Stomach smooth muscle (tissue), 2 donors: ENCODE measurements around the gene LYPD6.

Experiments
- H3K27ac ChIP-seq: one replicate; pipeline ENCODE4 v1.7.0; 2013; ENCODE audit warnings: mild to moderate bottlenecking, low read length, inconsistent platforms
- H3K27me3 ChIP-seq, 2 donors: one replicate each; pipeline ENCODE4 v1.7.0; 2013; ENCODE audit warnings: low read length in 2 of 2; ENCODE audit not compliant: insufficient read depth in 2 of 2, control insufficient read depth in 1 of 2
- H3K36me3 ChIP-seq, 2 donors: one replicate each; pipeline ENCODE4 v1.7.0; 2013; ENCODE audit warnings: low read length in 2 of 2; ENCODE audit not compliant: control insufficient read depth in 2 of 2, insufficient read depth in 2 of 2
- H3K4me1 ChIP-seq: one replicate; pipeline ENCODE4 v1.7.0; 2013; ENCODE audit warnings: low read length; ENCODE audit not compliant: control insufficient read depth, insufficient read depth
- H3K4me3 ChIP-seq, 2 donors: one replicate each; pipeline ENCODE4 v1.7.0; 2013; ENCODE audit warnings: low read length in 2 of 2
- H3K9ac ChIP-seq, 2 donors: one replicate each; pipeline ENCODE4 v1.7.0; 2013; ENCODE audit warnings: low read length in 2 of 2, mild to moderate bottlenecking in 1 of 2
- H3K9me3 ChIP-seq, 2 donors: one replicate each; pipeline ENCODE4 v1.7.0; 2013; ENCODE audit warnings: low read length in 2 of 2; ENCODE audit not compliant: control insufficient read depth in 2 of 2
- donor health status: healthy.
- donor health status: Pancreatic carcinoma.

LYPD6 gene

DNA sequence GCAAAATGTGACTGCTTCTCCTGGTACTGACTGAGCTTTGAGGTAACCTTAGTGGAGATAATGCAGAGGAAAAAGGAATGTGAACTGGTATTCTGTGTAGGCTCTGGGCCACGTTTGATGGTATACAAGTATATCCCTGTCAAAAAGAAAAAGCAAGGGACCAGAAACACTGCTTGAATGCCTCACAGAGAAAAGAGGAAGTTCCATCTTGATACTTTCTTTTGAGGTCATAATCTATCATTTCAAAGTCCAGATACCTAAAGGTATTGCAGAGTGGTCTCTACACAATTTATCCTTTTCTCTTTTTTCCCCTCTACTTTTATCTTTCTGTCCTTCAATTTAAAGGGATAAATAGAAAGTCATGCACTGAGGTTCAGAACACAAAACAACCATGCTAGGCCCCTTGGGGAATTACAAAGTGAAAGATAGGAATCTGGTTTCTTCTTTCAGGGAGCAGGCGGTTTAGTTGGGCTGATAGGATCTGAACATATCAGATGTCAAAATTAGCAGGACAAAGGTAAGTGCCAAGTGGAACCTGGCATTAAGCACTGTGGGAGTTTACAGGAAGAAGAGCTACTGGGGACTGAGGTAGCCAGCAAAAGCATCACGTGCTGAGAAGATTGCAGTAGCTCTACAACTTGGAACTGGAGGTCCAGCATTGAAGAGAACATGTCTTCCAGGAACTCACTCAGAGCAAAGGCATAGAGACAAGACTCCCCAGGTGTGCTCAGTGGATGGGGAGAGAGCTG lies 121.2 kb downstream of the LYPD6 start:
- Histone ChIP-seq H3K36me3 (no peaks in the 10 kb centered on the region), H3K27me3 (no peaks in the 10 kb centered on the region), H3K9ac (no peak overlapping the region), H3K27ac (no peak overlapping the region), H3K4me1 (no peaks in the 10 kb centered on the region), H3K9me3 (no peaks in the 10 kb centered on the region), H3K4me3 (no peak overlapping the region)

- no peak overlapping the region for H3K27ac ChIP-seq
- no peaks in the 10 kb centered on the region for H3K4me1 ChIP-seq
- H3K27me3 ChIP-seq, result no peaks in the 10 kb centered on the region
- no peaks in the 10 kb centered on the region for H3K36me3 ChIP-seq
- peaks cover 3% of the 10 kb centered on the region in 2 donors for H3K9me3 ChIP-seq
- no peak overlapping the region for H3K9ac ChIP-seq
- no peak overlapping the region for H3K4me3 ChIP-seq
Observed at GRCh38 chr2:149456285-149456684, 125.9 kb downstream of the LYPD6 start.

DNA sequence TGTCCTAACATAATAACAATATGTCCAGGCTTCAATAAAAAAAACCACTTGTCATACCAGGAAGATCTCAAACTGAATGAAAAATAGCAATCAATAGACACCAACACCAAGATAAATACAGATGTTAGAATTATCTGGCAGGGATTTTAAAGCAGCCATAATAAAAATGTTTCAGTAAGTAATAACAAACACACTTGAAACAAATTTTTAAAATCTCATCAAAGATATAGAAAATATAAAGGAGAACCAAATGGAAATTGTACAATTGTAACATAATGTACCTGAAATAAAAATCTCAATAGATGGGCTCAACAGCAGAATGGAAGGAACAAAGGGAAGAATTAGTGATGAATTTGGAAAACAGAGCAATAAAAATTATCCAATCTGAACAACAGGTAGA lies 128.1 kb downstream of the LYPD6 start:
- Histone ChIP-seq H3K4me1 (no peaks in the 10 kb centered on the region), H3K36me3 (no peaks in the 10 kb centered on the region)

DNA sequence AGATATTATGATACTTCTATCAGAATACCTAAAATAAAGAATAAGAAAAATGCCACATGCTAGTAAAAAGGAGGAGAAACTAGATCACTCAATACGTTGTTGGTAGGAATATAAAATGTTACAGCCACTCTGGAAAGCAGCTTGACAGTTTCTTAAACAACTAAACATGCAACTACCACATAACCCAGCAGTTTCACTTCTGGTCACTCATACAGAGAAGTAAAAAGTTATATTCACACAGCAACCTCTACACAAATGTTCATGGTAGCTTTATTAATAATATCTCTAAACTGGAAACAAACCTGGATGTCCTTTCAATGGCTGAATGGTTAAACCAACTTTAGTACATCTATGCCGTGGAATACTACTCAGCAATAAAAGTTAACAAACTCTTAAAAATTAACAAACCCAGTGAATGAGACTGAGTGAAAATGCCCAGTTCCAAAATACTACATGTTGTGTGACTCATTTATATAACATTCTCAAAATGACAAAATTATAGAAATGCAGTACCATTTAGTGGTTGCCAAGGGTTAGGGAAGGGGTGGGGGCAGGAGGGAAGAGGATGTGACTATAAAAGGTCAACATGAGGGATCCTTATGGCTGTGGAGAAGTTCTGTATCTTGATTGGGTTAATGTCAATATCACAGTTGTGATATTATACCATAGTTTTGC lies 133.1 kb downstream of the LYPD6 start:
- peaks cover 0 to 3% of the 10 kb centered on the region in 2 donors for H3K9me3 ChIP-seq
- no peak overlapping the region for H3K9ac ChIP-seq
- no peaks in the 10 kb centered on the region for H3K27me3 ChIP-seq
- no peak overlapping the region for H3K27ac ChIP-seq
- no peaks in the 10 kb centered on the region for H3K36me3 ChIP-seq
- H3K4me3 ChIP-seq, result no peak overlapping the region
- H3K4me1 ChIP-seq, result no peaks in the 10 kb centered on the region

More for the DNA sequence above, 128.1 kb downstream of the LYPD6 start:
- Histone ChIP-seq H3K9ac (no peak overlapping the region), H3K9me3 (peaks cover 3 to 6% of the 10 kb centered on the region in 2 donors), H3K27me3 (no peaks in the 10 kb centered on the region), H3K4me3 (no peak overlapping the region), H3K27ac (no peak overlapping the region)

GRCh38 chr2:149464396-149464795 lies 134.0 kb downstream of the LYPD6 start:
- Histone ChIP-seq H3K9me3 (peaks cover 0 to 3% of the 10 kb centered on the region in 2 donors), H3K4me3 (no peak overlapping the region), H3K4me1 (no peaks in the 10 kb centered on the region), H3K27ac (no peak overlapping the region), H3K9ac (no peak overlapping the region), H3K36me3 (no peaks in the 10 kb centered on the region), H3K27me3 (no peaks in the 10 kb centered on the region)

GRCh38 chr2:149465873-149466272 lies 135.5 kb downstream of the LYPD6 start:
- H3K27ac ChIP-seq, result no peak overlapping the region
- no peaks in the 10 kb centered on the region for H3K4me1 ChIP-seq
- H3K27me3 ChIP-seq, result no peaks in the 10 kb centered on the region
- no peaks in the 10 kb centered on the region for H3K36me3 ChIP-seq
- peaks cover 0 to 3% of the 10 kb centered on the region in 2 donors for H3K9me3 ChIP-seq
- no peak overlapping the region for H3K4me3 ChIP-seq
- no peak overlapping the region for H3K9ac ChIP-seq

DNA sequence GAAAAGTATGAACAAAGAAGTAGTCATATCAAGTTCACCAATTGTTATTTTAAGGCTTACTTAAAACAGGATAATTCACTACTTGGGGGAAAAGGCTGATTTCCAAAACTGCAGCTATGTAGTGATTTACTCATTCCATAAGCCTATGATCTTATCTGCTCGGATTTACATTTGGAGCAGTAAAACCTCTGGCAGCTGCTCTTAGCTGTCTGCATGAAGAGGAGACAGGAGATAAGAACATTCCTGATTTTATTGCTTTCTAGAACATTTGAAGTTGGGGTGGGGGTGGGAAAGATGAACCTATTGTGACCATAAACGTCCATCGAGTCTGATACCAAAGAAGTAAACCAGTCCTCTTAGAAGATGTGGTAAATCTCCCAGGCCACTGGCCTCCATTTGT lies 136.2 kb downstream of the LYPD6 start:
- Histone ChIP-seq H3K9ac (no peak overlapping the region), H3K4me3 (no peak overlapping the region), H3K4me1 (no peaks in the 10 kb centered on the region), H3K27me3 (no peaks in the 10 kb centered on the region), H3K9me3 (peaks cover 0 to 2% of the 10 kb centered on the region in 2 donors), H3K36me3 (no peaks in the 10 kb centered on the region), H3K27ac (no peak overlapping the region)

DNA sequence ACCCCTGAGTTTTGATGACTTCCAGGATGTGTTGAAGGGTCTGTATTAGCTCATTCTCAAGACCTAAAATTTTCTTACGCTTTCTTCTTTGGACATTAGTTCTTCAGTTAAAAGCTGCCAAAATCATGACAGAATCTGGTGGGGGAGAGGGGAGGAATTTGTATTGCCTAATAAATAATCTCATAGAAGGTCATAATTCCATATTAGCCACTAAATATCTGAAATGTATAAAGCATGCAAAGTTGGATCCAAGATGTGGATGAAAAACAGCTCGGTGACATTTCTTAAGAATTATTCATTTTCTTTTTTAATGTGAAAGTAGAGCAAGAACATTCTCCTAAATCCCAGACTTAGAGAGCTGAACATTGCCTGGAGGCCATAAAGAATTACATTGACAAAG lies 137.0 kb downstream of the LYPD6 start:
- H3K9me3 ChIP-seq, result no peaks in the 10 kb centered on the region
- H3K4me3 ChIP-seq, result no peak overlapping the region
- no peaks in the 10 kb centered on the region for H3K27me3 ChIP-seq
- no peaks in the 10 kb centered on the region for H3K36me3 ChIP-seq
- no peak overlapping the region for H3K9ac ChIP-seq
- H3K27ac ChIP-seq, result no peak overlapping the region
- H3K4me1 ChIP-seq, result no peaks in the 10 kb centered on the region

DNA sequence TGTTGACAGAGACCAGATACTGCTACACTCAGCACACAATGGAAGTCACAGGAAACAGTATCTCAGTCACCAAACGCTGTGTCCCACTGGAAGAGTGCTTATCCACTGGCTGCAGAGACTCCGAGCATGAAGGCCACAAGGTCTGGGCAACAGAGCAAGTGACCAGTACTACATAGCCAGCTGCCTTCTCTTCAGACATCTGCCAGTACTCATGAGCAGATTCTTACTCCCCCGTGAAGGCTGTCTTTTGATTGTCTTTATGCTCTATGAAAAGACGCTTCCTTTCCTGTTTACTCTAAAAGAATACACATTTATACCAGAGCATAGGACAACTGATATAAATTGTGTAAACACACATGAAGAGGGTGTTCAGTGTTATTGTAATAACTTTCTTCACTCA lies 138.2 kb downstream of the LYPD6 start:
- Histone ChIP-seq H3K36me3 (no peaks in the 10 kb centered on the region), H3K9ac (no peak overlapping the region), H3K9me3 (no peaks in the 10 kb centered on the region), H3K27ac (no peak overlapping the region), H3K4me1 (no peaks in the 10 kb centered on the region), H3K4me3 (no peak overlapping the region), H3K27me3 (no peaks in the 10 kb centered on the region)

- Histone ChIP-seq H3K36me3 (no peaks in the 10 kb centered on the region), H3K27ac (no peak overlapping the region), H3K4me3 (no peak overlapping the region), H3K27me3 (no peaks in the 10 kb centered on the region), H3K9ac (no peak overlapping the region), H3K4me1 (no peaks in the 10 kb centered on the region), H3K9me3 (no peaks in the 10 kb centered on the region)
Observed at GRCh38 chr2:149470046-149470445, 139.7 kb downstream of the LYPD6 start.

DNA sequence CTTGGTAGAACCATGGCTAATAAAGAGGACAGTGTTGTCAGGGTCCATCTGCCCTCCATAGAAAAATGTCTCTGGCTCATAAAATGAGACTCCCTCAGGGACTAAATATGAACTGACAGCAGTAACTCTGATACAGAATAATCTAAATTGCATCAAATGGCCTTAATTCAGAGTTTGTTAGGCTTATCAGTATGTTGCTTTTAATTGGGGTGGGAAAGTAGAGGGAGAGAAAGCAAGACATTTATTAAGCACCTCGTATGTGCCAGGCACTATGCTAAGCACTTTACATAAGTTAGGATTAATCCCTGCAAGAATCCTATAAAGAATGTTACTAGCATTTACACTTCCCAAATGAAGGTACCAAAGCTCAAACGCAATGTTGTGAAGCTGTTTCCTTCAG lies 142.0 kb downstream of the LYPD6 start:
- Histone ChIP-seq H3K27ac (no peak overlapping the region), H3K4me1 (no peaks in the 10 kb centered on the region), H3K36me3 (no peaks in the 10 kb centered on the region), H3K27me3 (no peaks in the 10 kb centered on the region), H3K4me3 (no peak overlapping the region), H3K9ac (no peak overlapping the region), H3K9me3 (no peaks in the 10 kb centered on the region)
